ENCODE measurements around the gene SYNPO2.
"Not testable (repeated sequence)": the region's sequence is repeated elsewhere in the genome, so short reads cannot be mapped to it uniquely, and the experiment has no call there.

DNA sequence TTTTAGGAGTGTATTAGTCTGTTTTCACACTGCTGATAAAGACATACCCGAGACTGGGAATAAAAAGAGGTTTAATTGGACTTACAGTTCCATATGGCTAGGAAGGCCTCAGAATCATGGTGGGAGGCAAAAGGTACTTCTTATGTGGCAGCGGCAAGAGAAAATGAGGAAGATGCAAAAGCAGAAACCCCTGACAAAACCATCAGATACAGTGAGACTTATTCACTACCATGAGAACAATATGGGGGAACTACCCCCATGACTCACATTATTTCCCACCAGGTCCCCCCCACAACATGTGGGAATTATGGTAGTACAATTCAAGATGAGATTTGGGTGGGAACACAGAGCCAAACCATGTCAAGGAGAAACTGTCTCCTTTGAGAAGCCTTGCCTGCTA is 121.6 kb downstream of the SYNPO2 start:
- TF ChIP-seq, protein P1, sequence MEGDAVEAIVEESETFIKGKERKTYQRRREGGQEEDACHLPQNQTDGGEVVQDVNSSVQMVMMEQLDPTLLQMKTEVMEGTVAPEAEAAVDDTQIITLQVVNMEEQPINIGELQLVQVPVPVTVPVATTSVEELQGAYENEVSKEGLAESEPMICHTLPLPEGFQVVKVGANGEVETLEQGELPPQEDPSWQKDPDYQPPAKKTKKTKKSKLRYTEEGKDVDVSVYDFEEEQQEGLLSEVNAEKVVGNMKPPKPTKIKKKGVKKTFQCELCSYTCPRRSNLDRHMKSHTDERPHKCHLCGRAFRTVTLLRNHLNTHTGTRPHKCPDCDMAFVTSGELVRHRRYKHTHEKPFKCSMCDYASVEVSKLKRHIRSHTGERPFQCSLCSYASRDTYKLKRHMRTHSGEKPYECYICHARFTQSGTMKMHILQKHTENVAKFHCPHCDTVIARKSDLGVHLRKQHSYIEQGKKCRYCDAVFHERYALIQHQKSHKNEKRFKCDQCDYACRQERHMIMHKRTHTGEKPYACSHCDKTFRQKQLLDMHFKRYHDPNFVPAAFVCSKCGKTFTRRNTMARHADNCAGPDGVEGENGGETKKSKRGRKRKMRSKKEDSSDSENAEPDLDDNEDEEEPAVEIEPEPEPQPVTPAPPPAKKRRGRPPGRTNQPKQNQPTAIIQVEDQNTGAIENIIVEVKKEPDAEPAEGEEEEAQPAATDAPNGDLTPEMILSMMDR (IDR thresholded peaks at IDR 0.05) = not testable (repeated sequence)
- TF ChIP-seq POLR2AphosphoS5 (IDR thresholded peaks at IDR 0.05; ENCODE audit: insufficient read depth in 1 of 2, low read depth in 1 of 2); POLR2A (IDR thresholded peaks at IDR 0.05): not testable (repeated sequence)

All from vagina (tissue), 2 donors.